ENCODE measurements around the gene SPDYE2. TPM values are rescaled to one million over a fixed set of nuclear protein-coding genes. Genes with fewer than 3 reads are reported as not detected.
"Not testable (repeated sequence)": the region's sequence is repeated elsewhere in the genome, so short reads cannot be mapped to it uniquely, and the experiment has no call there.

SPDYE2 gene
- total RNA-seq: not detected

- not testable (repeated sequence) for H3K9ac ChIP-seq (ENCODE audit: low read depth in 1 of 3, low read length in 3 of 3); H3K27me3 ChIP-seq (ENCODE audit: control insufficient read depth in 3 of 3, insufficient read depth in 3 of 3, low read length in 3 of 3); H3K9me3 ChIP-seq (ENCODE audit: control insufficient read depth in 3 of 3, low read length in 3 of 3); H3K36me3 ChIP-seq (ENCODE audit: control insufficient read depth in 3 of 3, insufficient read depth in 3 of 3, low read length in 3 of 3); H3K4me1 ChIP-seq (ENCODE audit: control insufficient read depth in 3 of 3, insufficient read depth in 3 of 3, low read length in 3 of 3); H3K4me3 ChIP-seq (ENCODE audit: low read length in 3 of 3); H3K27ac ChIP-seq (ENCODE audit: low read depth, low read length)
These were observed at the start of gene SPDYE2 for GRCh38 chr7:102550808-102551422. Gene SPDYE2, plus strand, starts transcription at chr7:102551226. Its CDS starts 2,030 bp downstream, at chr7:102553256.

DNA sequence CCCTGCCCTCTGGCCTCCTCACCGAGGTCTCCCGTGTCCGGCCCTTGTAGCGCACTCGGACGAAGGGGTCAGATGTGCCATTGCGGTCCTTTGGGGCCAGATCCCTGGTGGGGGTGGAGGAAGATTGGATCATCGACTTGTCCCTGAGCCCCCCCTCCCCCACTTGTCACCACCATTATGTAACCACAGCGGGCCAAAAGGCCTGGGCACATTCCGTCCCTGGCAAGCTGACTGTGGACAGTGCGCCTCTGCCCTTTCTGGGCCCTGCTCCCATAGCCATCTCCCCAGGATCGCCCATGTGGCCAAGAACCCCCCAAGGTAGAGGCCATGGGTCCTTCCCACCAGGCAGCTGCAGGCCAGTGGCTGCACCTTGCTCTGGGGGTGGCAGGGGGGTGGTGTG is 47.9 kb upstream of the SPDYE2 start:
- not testable (repeated sequence) for H3K9me3 ChIP-seq (ENCODE audit: control insufficient read depth in 3 of 3, low read length in 3 of 3); H3K27ac ChIP-seq (ENCODE audit: low read depth, low read length); H3K9ac ChIP-seq (ENCODE audit: low read depth in 1 of 3, low read length in 3 of 3)

GRCh38 chr7:102505298-102506185 is 45.5 kb upstream of the SPDYE2 start:
- H3K4me3 ChIP-seq (ENCODE audit: low read length in 3 of 3); H3K4me1 ChIP-seq (ENCODE audit: control insufficient read depth in 3 of 3, insufficient read depth in 3 of 3, low read length in 3 of 3); H3K9me3 ChIP-seq (ENCODE audit: control insufficient read depth in 3 of 3, low read length in 3 of 3); H3K36me3 ChIP-seq (ENCODE audit: control insufficient read depth in 3 of 3, insufficient read depth in 3 of 3, low read length in 3 of 3); H3K27me3 ChIP-seq (ENCODE audit: control insufficient read depth in 3 of 3, insufficient read depth in 3 of 3, low read length in 3 of 3): not testable (repeated sequence)
- H3K27ac ChIP-seq (ENCODE audit: low read depth, low read length): peak overlapping the region; percentile 56
- H3K9ac ChIP-seq (ENCODE audit: low read depth in 1 of 3, low read length in 3 of 3): peak overlapping the region in 1 of 3 donors; percentile 45

More for the DNA sequence above, 47.9 kb upstream of the SPDYE2 start:
- not testable (repeated sequence) for H3K27me3 ChIP-seq (ENCODE audit: control insufficient read depth in 3 of 3, insufficient read depth in 3 of 3, low read length in 3 of 3); H3K4me1 ChIP-seq (ENCODE audit: control insufficient read depth in 3 of 3, insufficient read depth in 3 of 3, low read length in 3 of 3); H3K36me3 ChIP-seq (ENCODE audit: control insufficient read depth in 3 of 3, insufficient read depth in 3 of 3, low read length in 3 of 3); H3K4me3 ChIP-seq (ENCODE audit: low read length in 3 of 3)

DNA sequence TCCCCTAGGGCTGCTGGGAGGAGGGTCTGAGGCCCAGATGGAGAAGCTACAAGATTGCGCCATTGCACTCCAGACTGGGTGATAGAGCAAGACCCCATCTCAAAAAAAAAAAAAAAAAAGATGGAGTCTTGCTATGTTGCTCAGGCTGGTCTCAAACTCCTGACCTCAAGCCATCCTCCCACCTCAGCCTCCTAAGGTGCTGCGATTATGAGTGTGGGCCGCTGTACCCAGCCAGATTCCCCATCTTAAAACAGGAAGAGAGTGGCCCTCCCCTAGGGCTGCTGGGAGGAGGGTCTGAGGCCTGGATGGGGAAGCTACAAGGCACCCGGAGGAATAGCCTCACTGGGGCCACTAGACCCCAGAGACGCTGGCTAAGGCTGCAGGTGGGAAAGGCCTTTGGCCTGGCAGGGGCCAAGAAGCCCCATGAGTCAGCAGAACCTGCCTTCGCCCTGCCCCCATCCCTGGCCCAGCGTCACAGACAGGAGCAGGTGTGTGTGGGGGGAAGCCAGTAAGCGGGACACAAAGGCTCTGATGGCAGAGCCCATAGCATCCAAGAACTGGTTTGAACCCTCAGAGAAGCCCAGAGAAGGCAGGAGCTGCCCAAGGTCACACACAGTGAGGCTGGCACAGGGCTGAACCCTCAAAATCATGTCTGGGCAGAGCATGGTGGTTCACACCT is 43.5 kb upstream of the SPDYE2 start:
- peak overlapping the region; percentile 62 for H3K27ac ChIP-seq (ENCODE audit: low read depth, low read length)
- H3K27me3 ChIP-seq (ENCODE audit: control insufficient read depth in 3 of 3, insufficient read depth in 3 of 3, low read length in 3 of 3); H3K9me3 ChIP-seq (ENCODE audit: control insufficient read depth in 3 of 3, low read length in 3 of 3): not testable (repeated sequence)

GRCh38 chr7:102510575-102510974 is 40.5 kb upstream of the SPDYE2 start:
- H3K4me1 ChIP-seq (ENCODE audit: control insufficient read depth in 3 of 3, insufficient read depth in 3 of 3, low read length in 3 of 3); H3K27me3 ChIP-seq (ENCODE audit: control insufficient read depth in 3 of 3, insufficient read depth in 3 of 3, low read length in 3 of 3); H3K9ac ChIP-seq (ENCODE audit: low read depth in 1 of 3, low read length in 3 of 3); H3K27ac ChIP-seq (ENCODE audit: low read depth, low read length); H3K4me3 ChIP-seq (ENCODE audit: low read length in 3 of 3); H3K36me3 ChIP-seq (ENCODE audit: control insufficient read depth in 3 of 3, insufficient read depth in 3 of 3, low read length in 3 of 3); H3K9me3 ChIP-seq (ENCODE audit: control insufficient read depth in 3 of 3, low read length in 3 of 3): not testable (repeated sequence)

More for the DNA sequence above, 43.5 kb upstream of the SPDYE2 start:
- not testable (repeated sequence) for H3K4me3 ChIP-seq (ENCODE audit: low read length in 3 of 3); H3K9ac ChIP-seq (ENCODE audit: low read depth in 1 of 3, low read length in 3 of 3); H3K36me3 ChIP-seq (ENCODE audit: control insufficient read depth in 3 of 3, insufficient read depth in 3 of 3, low read length in 3 of 3); H3K4me1 ChIP-seq (ENCODE audit: control insufficient read depth in 3 of 3, insufficient read depth in 3 of 3, low read length in 3 of 3)

- not testable (repeated sequence) for H3K4me3 ChIP-seq (ENCODE audit: low read length in 3 of 3); H3K4me1 ChIP-seq (ENCODE audit: control insufficient read depth in 3 of 3, insufficient read depth in 3 of 3, low read length in 3 of 3); H3K27me3 ChIP-seq (ENCODE audit: control insufficient read depth in 3 of 3, insufficient read depth in 3 of 3, low read length in 3 of 3); H3K9me3 ChIP-seq (ENCODE audit: control insufficient read depth in 3 of 3, low read length in 3 of 3); H3K9ac ChIP-seq (ENCODE audit: low read depth in 1 of 3, low read length in 3 of 3); H3K36me3 ChIP-seq (ENCODE audit: control insufficient read depth in 3 of 3, insufficient read depth in 3 of 3, low read length in 3 of 3)
- H3K27ac ChIP-seq (ENCODE audit: low read depth, low read length): peak overlapping the region; percentile 80
These were observed 39.0 kb upstream of the SPDYE2 start for GRCh38 chr7:102511860-102512522.

GRCh38 chr7:102512642-102513221 is 38.3 kb upstream of the SPDYE2 start:
- not testable (repeated sequence) for H3K9me3 ChIP-seq (ENCODE audit: control insufficient read depth in 3 of 3, low read length in 3 of 3); H3K36me3 ChIP-seq (ENCODE audit: control insufficient read depth in 3 of 3, insufficient read depth in 3 of 3, low read length in 3 of 3); H3K27me3 ChIP-seq (ENCODE audit: control insufficient read depth in 3 of 3, insufficient read depth in 3 of 3, low read length in 3 of 3); H3K4me1 ChIP-seq (ENCODE audit: control insufficient read depth in 3 of 3, insufficient read depth in 3 of 3, low read length in 3 of 3)
- Histone ChIP-seq H3K4me3 (ENCODE audit: low read length in 3 of 3) (peak overlapping the region; percentile 52 to 60 (median 60)), H3K9ac (ENCODE audit: low read depth in 1 of 3, low read length in 3 of 3) (peak overlapping the region; percentile 61 to 62 (median 62)), H3K27ac (ENCODE audit: low read depth, low read length) (peak overlapping the region; percentile 80)

DNA sequence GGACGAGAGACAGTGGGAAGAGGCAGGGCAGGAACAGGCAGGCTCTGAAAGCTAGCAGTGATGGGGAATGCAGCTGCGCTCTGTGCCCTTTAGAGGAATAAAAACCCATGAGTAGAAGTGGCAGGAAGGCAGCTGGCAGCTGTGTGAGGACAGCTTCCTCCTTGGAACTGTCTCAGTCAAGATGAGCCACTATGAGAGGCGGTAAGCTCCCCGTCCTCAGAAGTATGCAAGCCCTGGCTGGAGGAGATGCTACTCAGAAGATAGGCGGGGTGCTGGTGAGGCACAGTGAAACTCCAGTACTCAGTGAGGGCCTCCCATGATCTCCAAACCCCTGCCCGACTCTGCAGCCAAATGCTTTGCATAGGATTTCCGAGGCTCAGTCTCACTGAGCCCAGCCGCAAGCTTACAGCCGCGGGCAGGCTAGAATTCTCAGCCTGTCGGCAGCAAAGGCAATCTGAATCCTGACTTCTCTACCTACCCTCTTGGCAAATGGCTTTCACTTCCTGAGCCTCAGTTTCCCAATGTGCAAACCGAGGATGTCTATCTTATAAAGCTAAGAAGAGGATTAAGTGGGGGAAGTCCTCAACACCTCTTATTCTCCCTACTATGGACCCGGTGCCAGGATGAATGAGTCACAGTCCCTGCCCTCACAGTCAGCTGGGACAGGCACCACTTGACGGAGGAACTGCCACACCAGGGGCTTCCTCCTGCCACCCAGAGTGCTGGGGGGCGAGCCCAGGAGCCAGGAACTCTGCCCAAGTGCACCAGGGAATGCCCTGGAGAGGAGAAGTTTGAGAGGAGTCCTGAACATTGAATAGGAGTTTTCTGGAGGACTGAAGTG is 35.9 kb upstream of the SPDYE2 start:
- H3K4me1 ChIP-seq (ENCODE audit: control insufficient read depth in 3 of 3, insufficient read depth in 3 of 3, low read length in 3 of 3); H3K4me3 ChIP-seq (ENCODE audit: low read length in 3 of 3); H3K9ac ChIP-seq (ENCODE audit: low read depth in 1 of 3, low read length in 3 of 3); H3K9me3 ChIP-seq (ENCODE audit: control insufficient read depth in 3 of 3, low read length in 3 of 3); H3K27me3 ChIP-seq (ENCODE audit: control insufficient read depth in 3 of 3, insufficient read depth in 3 of 3, low read length in 3 of 3); H3K27ac ChIP-seq (ENCODE audit: low read depth, low read length); H3K36me3 ChIP-seq (ENCODE audit: control insufficient read depth in 3 of 3, insufficient read depth in 3 of 3, low read length in 3 of 3): not testable (repeated sequence)

DNA sequence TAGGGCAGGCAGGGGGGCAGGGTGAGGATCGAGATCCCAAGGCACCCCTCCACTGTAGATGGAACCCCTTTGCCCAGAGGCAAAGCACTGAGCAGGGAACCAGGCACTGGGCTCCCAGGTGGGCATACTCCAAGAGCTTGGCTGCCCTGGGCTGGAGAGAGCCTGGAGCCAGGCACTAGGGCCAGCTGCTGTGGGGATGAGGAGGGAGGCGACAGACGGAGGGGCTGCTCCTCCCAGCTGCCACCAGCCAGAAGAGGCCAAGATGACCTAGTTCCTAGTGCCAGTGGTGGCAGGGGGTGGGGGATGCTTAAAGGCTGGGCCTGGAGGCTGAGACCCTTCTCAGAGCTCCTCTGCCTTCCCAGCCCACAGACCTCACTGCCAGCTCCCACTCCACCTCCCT is 35.1 kb upstream of the SPDYE2 start:
- H3K4me1 ChIP-seq (ENCODE audit: control insufficient read depth in 3 of 3, insufficient read depth in 3 of 3, low read length in 3 of 3); H3K27ac ChIP-seq (ENCODE audit: low read depth, low read length); H3K4me3 ChIP-seq (ENCODE audit: low read length in 3 of 3); H3K27me3 ChIP-seq (ENCODE audit: control insufficient read depth in 3 of 3, insufficient read depth in 3 of 3, low read length in 3 of 3); H3K9me3 ChIP-seq (ENCODE audit: control insufficient read depth in 3 of 3, low read length in 3 of 3); H3K9ac ChIP-seq (ENCODE audit: low read depth in 1 of 3, low read length in 3 of 3); H3K36me3 ChIP-seq (ENCODE audit: control insufficient read depth in 3 of 3, insufficient read depth in 3 of 3, low read length in 3 of 3): not testable (repeated sequence)

All from skeletal muscle tissue (tissue), 4 donors.